GM19099 (cell line): ENCODE results near the gene TARM1.

Experiments
- POLR2A ChIP-seq: IDR thresholded peaks from 3 replicates; pipeline ENCODE4 v1.6.1; 2011; ENCODE audit warnings: low read depth; ENCODE audit not compliant: insufficient read length; ENCODE audit errors: extremely low read depth

TARM1 gene

GRCh38 chr19:54081032-54081431, at the start of gene TARM1:
TSS of gene TARM1 (minus strand) at chr19:54081365. CDS start at chr19:54081340, 25 bp downstream.
- no peak for TF ChIP-seq POLR2A

- TF ChIP-seq POLR2A: no peak
Measured at GRCh38 chr19:54129617-54129996, 48.4 kb upstream of the TARM1 start.

- TF ChIP-seq POLR2A: no peak
Measured at GRCh38 chr19:54128796-54129616, 47.8 kb upstream of the TARM1 start.

DNA sequence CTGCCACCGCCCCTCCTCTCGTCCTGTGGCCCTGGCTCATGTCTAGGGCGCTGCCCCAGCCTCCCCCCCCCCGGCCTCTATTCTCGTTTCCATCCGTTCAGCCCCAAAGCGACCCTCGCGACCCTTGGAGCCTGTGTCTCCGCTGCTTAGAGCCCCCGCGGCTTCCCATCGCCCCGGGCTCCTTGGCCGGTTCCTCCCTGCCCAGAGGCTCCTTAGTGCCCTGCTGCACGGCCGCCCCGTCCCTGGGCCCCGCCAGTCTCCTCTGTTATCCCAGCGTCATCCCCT, 47.2 kb upstream of the TARM1 start:
- no peak for TF ChIP-seq POLR2A

GRCh38 chr19:54127688-54128440, 46.7 kb upstream of the TARM1 start:
- TF ChIP-seq POLR2A: no peak

DNA sequence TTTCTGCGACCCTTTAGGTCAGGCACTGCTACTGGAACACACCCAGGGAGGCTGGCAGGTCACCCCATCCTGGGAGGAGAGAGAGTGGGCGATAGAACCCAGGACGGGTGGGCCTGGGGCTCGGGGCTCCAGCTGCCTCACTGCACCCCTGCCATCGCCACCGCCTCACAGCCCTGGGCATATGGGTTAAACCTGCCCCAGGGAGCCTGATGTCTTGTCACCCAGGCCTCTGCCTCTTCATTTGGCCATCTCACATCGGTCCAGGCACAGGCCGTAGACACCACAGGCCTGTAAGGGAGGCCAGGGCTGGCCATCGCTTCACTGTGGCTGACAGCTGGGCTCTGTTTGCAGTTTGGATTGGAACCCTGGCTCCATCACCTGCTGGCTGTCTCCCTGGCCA, 44.5 kb upstream of the TARM1 start:
- TF ChIP-seq POLR2A: no peak

DNA sequence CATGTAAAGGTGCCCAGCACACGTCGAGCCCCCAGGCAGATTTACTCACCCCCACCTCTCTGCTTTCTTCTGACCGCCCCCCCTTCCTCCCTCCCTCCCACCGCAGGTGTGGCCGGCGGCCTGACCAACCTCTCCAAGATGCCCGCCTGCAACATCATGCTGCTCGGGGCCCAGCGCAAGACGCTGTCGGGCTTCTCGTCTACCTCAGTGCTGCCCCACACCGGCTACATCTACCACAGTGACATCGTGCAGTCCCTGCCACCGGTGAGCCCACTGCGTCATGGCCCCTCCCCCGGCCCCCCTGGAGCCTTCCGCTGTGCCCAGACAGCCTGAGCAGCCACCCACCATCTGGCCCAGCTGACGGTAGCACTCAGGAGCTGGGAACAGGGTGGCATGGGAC, 43.2 kb upstream of the TARM1 start:
- TF ChIP-seq POLR2A: no peak

DNA sequence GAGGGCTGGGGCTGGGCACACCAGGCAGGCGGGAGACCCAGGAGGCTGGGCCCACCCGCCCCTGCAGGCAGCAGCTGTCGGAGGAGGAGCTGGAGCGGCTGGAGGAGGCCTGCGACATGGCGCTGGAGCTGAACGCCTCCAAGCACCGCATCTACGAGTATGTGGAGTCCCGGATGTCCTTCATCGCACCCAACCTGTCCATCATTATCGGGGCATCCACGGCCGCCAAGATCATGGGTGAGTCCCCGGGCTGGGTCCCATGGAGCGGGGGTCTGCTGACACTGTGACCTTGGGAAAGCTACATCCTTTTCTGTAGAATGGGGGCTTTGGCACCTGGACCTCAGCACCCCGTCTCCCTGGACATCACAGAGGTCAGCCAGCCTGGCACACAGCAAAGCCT, 42.5 kb upstream of the TARM1 start:
- TF ChIP-seq POLR2A: no peak

- TF ChIP-seq POLR2A: no peak
Measured at GRCh38 chr19:54121259-54121658, 40.1 kb upstream of the TARM1 start.

DNA sequence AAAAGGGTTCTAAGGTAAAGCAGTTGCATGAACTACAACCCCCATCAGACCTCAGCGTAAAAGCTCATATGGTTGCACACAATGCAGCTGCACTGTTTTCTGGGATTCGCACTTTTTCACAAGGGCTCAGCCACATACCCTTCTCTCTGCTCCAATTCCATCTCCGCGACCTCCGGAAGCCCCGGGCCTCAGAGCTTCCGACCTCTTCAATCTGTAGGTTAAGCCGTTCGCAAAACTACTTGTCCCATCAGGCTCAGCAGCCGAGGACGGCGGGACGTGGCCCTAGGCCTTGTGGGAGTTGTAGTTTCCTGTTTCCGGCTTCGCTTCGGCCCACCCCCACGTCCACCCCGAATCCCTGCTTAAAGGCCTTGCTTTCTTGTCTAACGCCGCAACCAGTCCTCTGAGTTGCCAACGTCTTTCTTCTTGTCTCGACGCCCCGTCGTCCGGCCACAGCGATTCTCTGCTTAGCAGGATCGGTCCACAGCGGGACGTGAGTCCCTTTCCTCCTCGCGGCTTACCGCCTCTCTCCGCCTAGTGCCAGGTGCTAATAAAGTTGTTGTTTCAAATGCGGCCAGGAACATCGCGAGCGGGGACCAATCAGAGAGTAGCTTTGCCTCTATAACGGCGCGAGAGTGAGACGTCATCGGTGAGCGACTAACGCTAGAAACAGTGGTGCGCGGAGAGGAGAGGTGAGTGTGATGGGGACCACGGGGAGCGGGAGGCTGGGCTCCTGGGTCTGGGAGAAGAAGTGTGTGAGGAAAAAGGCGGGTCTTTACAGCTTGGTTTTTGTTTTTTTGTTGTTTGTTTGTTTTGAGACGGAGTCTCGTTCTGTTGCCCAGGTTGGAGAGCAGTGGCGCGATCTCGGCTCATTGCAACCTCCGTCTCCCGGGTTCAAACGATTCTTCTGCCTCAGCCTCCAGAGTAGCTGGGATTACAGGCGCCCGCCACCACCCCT, 34.2 kb upstream of the TARM1 start, which contains the start of the genes PRPF31 and TFPT:
Gene PRPF31, plus strand, starts transcription at position 646 of the 955 bp plus-strand sequence. CDS start 2,525 bp downstream, outside the sequence.
Gene TFPT, minus strand, starts transcription at position 549 of the 955 bp plus-strand sequence. Its CDS starts 388 bp downstream, at position 161.
- peak; percentile 77 for TF ChIP-seq POLR2A

GRCh38 chr19:54114340-54115108, 33.4 kb upstream of the TARM1 start:
- TF ChIP-seq POLR2A: peak; percentile 26

GRCh38 chr19:54109651-54110050, 28.5 kb upstream of the TARM1 start:
- no peak for TF ChIP-seq POLR2A

DNA sequence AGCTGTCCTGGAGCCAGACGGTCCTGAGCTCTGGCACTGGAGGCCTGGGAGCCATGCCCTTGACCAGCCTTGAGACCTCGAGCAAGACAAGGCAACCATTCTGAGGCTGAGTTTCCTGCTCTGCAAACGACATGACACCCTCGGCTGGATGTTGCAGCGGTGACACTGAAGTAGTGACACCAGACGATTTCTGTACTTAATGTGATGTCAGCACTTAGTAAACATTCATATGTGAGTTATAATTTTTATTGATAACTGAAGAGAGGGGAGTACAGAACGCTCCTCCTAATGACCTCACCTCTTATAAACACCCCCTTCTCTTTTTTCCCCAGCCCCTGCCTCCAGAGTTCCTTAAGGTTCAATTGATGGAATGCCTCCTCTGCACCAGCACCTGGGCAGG, 27.3 kb upstream of the TARM1 start:
- no peak for TF ChIP-seq POLR2A

DNA sequence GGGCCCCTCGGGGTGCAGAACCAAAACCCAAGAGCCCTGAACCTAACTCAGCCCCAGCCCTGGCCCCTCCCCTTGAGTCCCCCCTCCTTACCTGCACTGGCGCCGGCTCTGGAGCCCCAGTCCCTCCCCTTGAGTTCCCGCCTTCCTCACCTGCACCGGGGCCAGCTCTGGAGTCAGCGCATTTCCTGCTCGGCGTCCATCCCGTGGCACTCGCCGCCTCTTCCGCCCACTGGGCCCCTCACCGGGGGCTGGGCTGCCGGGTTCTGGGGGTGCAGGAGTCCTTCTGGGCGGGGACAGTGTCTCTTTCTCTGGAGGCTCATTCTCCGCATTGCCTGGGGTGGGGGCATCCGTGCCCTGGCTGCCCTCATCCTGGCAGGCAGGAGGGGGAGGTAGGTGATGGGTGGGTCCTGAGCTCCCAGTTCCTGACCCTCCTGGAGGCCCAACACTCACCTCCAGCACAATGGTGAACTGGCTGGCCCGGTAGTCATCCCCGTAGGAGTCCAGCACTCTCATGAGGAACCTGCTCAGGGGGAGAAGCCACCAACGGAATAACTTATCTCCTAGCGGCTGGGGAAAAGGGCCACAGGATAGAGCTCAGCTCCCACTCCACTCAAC, 26.8 kb upstream of the TARM1 start:
- TF ChIP-seq POLR2A: no peak
